22Rv1 (cell line): ENCODE results near the gene ZSCAN12.

Source experiments
- H3K27ac ChIP-seq: fragments of 450-650 bp; 2 replicates; pipeline ENCODE4 v1.5.1; 2017
- ZFX ChIP-seq: fragments of 450-650 bp; IDR thresholded peaks from 2 replicates; pipeline ENCODE4 v1.6.1; 2017; ENCODE audit warnings: antibody characterized with exemption, borderline replicate concordance
- TF ChIP-seq, protein P1 (sequence below): fragments of 450-650 bp; IDR thresholded peaks from 2 replicates; pipeline ENCODE4 v1.5.1; 2017; ENCODE audit warnings: mild to moderate bottlenecking

Gene ZSCAN12

DNA sequence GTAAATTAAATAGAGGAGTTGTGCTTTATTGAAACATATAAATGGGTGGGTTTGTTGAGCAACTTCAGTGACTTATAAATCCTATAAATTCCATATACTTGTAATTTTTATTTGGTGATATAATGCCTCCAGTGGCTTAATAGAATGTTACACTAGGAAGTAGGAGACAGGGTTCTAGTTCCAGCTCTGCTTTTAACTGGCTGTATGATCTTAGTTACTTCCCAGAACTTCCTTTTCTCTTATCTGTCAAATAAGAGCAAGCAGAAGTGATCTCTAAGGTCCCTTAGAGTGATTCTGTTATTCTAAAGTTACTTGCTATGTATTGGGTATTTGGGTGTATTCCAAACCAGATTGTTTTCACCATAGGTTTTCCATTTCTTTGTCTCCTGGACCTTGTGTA, 33.6 kb upstream of the ZSCAN12 start:
- TF ChIP-seq, protein P1, sequence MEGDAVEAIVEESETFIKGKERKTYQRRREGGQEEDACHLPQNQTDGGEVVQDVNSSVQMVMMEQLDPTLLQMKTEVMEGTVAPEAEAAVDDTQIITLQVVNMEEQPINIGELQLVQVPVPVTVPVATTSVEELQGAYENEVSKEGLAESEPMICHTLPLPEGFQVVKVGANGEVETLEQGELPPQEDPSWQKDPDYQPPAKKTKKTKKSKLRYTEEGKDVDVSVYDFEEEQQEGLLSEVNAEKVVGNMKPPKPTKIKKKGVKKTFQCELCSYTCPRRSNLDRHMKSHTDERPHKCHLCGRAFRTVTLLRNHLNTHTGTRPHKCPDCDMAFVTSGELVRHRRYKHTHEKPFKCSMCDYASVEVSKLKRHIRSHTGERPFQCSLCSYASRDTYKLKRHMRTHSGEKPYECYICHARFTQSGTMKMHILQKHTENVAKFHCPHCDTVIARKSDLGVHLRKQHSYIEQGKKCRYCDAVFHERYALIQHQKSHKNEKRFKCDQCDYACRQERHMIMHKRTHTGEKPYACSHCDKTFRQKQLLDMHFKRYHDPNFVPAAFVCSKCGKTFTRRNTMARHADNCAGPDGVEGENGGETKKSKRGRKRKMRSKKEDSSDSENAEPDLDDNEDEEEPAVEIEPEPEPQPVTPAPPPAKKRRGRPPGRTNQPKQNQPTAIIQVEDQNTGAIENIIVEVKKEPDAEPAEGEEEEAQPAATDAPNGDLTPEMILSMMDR: no peak
- TF ChIP-seq ZFX: no peak
- no peak overlapping the region for H3K27ac ChIP-seq

DNA sequence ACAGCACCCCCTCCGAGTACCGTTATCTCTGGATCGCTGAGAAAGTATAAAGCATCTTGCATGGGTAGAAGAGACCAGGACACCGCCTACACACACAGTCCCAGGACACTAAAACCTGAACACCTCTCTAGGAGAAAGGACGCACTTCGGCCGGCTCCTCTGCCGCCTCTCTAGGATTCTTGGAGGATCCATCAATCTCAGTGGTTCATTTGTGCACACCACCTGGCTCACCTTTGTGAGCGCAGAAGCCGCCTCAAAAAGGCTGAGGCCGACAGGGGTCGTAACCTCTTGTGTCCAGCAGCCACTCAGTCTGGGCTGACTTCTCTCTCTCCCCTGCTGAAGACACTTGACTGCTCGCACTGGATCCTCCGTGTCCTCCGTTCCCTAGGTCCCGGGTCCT, 30.2 kb upstream of the ZSCAN12 start:
- H3K27ac ChIP-seq: no peak overlapping the region
- TF ChIP-seq, protein P1: no peak
- TF ChIP-seq ZFX: no peak

DNA sequence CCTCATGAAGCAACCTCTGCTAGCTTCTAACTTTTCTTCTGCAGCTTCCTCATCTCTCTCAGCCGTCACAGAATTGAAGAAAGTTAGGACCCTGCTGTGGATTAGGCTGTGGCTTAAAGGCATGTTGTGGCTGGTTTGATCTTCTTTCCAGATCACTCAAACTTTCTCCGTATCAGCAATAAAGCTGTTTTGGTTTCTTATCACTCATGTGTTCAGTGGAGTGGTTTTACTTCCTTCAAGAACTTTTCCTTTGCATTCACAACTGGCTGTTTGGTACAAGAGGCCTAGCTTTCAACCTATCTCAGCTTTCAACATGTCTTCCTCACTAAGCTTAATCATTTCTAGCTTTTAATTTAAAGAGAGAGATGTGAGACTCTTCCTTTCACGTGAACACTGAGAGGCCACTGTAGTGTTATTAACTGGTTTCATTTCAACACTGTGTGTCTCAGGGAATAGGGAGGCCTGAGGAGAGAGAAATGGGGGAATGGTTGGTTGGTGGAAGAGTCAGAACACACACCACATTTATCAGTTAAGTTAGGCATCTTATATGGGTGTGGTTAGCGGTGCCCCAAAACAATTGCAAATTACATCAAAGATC, 26.5 kb upstream of the ZSCAN12 start:
- H3K27ac ChIP-seq: no peak overlapping the region
- no peak for TF ChIP-seq ZFX
- TF ChIP-seq, protein P1: no peak

DNA sequence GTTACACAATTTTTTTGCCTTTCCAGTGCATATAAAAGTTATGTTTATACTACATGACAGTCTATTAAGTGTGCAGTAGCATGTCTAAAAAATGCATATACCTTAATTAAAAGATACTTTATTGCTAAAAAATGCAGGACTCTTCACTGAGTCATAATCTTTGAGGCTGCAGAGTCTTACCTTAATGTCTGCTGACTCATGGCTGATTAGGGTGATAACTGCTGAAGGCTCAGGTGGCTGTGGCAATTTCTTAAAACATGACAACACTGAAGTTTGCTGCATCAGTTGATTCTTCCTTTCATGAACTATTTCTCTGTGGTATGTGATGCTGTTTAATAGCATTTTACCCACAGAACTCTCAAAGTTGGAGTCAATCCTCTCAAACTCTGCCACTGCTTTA, 24.6 kb upstream of the ZSCAN12 start:
- no peak for TF ChIP-seq ZFX
- TF ChIP-seq, protein P1: no peak
- H3K27ac ChIP-seq: no peak overlapping the region

DNA sequence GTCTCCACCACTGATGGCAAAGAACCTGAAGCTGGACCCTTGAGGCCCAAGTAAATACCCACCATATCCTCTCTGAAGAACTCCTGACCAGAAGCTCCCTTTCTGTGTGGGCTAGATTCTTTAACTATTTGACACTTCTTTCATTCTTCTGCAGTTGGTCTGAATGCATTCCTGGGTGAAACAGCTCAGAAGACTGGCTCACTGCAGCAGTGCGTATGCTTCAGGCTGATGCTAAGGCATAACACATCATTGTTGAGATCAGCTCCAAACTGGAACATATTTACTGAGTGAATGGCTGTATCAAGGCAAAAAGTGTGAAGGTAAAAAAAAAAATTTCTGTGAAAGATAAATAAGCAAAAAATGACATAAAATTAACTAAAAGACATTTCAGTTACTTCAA, 24.0 kb upstream of the ZSCAN12 start:
- no peak overlapping the region for H3K27ac ChIP-seq
- TF ChIP-seq, protein P1: no peak
- TF ChIP-seq ZFX: no peak

DNA sequence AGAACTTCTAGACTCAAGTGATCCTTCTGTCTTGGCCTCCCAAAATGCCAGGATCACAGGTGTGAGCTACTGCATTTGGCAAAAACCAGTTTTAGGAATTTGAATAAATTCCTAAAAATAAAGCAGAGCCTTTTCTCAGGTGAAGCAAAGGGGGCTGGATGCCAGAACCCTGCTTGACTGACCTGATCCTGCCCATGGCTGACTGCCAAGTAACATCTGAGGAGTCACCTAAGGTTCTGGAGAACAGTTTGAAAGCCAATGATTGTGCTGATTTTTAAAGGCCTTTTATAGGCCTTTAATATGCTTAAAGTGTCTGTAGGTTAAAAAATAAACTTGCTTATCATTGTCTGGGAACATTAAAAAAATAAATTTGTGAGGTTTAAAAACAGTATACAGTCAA, 14.1 kb upstream of the ZSCAN12 start:
- TF ChIP-seq, protein P1: no peak
- TF ChIP-seq ZFX: no peak
- no peak overlapping the region for H3K27ac ChIP-seq

DNA sequence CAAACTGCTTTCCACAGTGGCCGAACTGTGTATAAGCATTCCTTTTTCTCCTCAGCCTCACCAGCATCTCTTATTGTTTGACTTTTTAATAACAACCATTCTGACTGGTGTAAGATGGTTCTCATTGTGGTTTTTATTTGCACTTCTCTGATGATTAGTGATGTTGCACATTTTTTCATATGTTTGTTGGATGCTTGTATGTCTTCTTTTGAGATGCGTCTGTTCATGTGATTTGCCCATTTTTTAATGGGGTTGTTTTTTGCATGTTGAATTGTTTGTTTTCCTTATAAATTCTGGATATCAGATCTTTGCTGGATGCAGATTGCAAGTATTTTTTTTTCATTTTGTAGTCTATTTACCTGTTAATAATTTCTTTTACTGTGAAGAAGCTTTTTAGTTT, 11.2 kb upstream of the ZSCAN12 start:
- TF ChIP-seq ZFX: no peak
- H3K27ac ChIP-seq: no peak overlapping the region
